ENCODE results near the gene MAD2L1.

- no peak for TF ChIP-seq EZH2 (IDR thresholded peaks at IDR 0.05; ENCODE audit: insufficient read depth, low read length)
- TF ChIP-seq, protein P1, sequence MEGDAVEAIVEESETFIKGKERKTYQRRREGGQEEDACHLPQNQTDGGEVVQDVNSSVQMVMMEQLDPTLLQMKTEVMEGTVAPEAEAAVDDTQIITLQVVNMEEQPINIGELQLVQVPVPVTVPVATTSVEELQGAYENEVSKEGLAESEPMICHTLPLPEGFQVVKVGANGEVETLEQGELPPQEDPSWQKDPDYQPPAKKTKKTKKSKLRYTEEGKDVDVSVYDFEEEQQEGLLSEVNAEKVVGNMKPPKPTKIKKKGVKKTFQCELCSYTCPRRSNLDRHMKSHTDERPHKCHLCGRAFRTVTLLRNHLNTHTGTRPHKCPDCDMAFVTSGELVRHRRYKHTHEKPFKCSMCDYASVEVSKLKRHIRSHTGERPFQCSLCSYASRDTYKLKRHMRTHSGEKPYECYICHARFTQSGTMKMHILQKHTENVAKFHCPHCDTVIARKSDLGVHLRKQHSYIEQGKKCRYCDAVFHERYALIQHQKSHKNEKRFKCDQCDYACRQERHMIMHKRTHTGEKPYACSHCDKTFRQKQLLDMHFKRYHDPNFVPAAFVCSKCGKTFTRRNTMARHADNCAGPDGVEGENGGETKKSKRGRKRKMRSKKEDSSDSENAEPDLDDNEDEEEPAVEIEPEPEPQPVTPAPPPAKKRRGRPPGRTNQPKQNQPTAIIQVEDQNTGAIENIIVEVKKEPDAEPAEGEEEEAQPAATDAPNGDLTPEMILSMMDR (IDR thresholded peaks at IDR 0.05; ENCODE audit: insufficient read depth, low read depth, low read length): no peak
These were observed 603 bp downstream of the MAD2L1 start for GRCh38 chr4:120065974-120066516.
